Lower leg skin (tissue), 4 donors: ENCODE data around the gene TBX1. TPM values are rescaled to one million over a fixed set of nuclear protein-coding genes. Genes with fewer than 3 reads are reported as not detected.

ENCODE experiments used
- DNase-seq, 2 donors: peaks; one replicate each; pipeline ENCODE4 v3.0.0-alpha.2; 2019; ENCODE audit warnings: low spot score in 2 of 2
- H3K4me3 ChIP-seq: fragments of 200-600 bp; sonication (generic); 2 replicates; pipeline ENCODE4 v1.5.1; 2017; ENCODE audit warnings: mild to moderate bottlenecking, low read depth; ENCODE audit not compliant: poor library complexity, severe bottlenecking
- POLR2A ChIP-seq, 2 donors: fragments of 450-650 bp; IDR thresholded peaks; one replicate each; pipeline ENCODE4 v1.6.1; 2016 to 2017; ENCODE audit warnings: antibody characterized with exemption in 2 of 2, mild to moderate bottlenecking in 1 of 2, moderate library complexity in 1 of 2
- WGBS, 2 donors: methylation state at CpG; one replicate each; pipeline ENCODE4 v1.1.5; 2018; 5-methylcytosine and 5-hydroxymethylcytosine counted together
- intact Hi-C: fragments of 100-400 bp; cut with DNase I; formaldehyde crosslinking; loops from one replicate; pipeline ENCODE4 v1.15.0; 2023; ENCODE audit warnings: low total_unique reads
- total RNA-seq, 4 donors: library from RNA; depleted of rRNA; stranded (reverse); fragments of >200 nt; gene quantifications; one replicate each; pipeline ENCODE4 v1.1.0, GENCODE V29; 2016
- TF ChIP-seq, protein P1 (sequence below), 3 donors: fragments of 450-650 bp; IDR thresholded peaks; one replicate each; pipeline ENCODE4 v1.5.1; 2016; ENCODE audit warnings: antibody characterized with exemption in 3 of 3, mild to moderate bottlenecking in 3 of 3, moderate library complexity in 2 of 3

The TBX1 gene
- total RNA-seq, 4 donors from 2014 or later = 1.5 to 14.1 (median 4.9) TPM

DNA sequence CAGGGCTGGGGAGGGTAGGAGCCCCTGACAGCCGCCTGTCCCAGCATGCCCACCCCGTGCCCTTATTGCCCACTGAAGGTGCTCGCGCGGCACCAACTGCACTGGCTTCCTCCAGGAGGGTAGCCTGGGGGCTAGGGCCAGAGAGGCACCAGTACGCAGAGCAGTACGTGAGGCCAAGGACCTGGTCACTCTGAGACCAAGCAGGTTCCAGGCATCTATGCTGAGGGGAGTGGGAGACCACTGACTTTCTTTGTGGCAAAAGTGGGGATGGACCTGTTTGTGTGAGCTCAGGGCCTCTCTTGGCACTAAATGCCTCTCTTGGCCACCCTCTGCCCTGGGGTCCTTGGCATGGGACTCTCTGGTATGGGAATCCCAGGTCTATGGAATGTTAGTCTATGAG is 26.4 kb upstream of the TBX1 start:
- 92 to 95% methylated on average over 7 of the region's 7 CpGs for WGBS, 2 donors
- TF ChIP-seq POLR2A (IDR thresholded peaks at IDR 0.05) = no peak
- TF ChIP-seq, protein P1, sequence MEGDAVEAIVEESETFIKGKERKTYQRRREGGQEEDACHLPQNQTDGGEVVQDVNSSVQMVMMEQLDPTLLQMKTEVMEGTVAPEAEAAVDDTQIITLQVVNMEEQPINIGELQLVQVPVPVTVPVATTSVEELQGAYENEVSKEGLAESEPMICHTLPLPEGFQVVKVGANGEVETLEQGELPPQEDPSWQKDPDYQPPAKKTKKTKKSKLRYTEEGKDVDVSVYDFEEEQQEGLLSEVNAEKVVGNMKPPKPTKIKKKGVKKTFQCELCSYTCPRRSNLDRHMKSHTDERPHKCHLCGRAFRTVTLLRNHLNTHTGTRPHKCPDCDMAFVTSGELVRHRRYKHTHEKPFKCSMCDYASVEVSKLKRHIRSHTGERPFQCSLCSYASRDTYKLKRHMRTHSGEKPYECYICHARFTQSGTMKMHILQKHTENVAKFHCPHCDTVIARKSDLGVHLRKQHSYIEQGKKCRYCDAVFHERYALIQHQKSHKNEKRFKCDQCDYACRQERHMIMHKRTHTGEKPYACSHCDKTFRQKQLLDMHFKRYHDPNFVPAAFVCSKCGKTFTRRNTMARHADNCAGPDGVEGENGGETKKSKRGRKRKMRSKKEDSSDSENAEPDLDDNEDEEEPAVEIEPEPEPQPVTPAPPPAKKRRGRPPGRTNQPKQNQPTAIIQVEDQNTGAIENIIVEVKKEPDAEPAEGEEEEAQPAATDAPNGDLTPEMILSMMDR (IDR thresholded peaks at IDR 0.05) = no peak
- DNase-seq = no peak
- intact Hi-C loops = loop anchor here (5.0 kb wide), 1 partner anchor 183 kb away; no protein-coding TSS in a partner anchor
- H3K4me3 ChIP-seq = no peak overlapping the region

DNA sequence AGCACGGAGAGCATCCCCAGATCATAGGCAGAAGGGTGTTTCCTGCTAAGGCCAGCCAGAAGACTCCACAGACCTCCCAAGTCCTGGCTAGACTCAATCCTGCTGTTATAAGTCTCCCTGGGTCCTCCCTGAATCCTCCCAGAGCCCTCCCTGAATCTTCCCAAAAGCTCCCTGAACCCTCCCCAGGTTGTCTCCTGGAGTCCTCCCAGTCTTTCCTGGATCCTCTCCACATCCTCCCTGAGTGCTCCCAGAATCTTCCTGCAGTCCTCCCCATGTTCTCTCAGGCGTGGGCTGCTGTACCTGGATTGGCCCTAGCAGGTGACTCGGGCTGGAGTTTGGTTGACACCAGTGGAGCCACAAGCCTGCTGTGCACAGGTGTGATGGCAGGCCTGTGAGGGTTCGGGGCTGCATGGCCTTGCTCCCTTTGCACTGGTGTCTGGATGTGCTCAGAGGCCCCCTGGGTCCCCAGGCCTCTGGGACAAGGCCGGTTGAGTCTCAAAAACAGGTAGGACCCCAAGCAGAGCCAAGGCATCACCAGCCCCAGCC is 25.7 kb upstream of the TBX1 start:
- intact Hi-C loops = loop anchor here (5.0 kb wide), 1 partner anchor 182 kb away; no protein-coding TSS in a partner anchor
- TF ChIP-seq POLR2A (IDR thresholded peaks at IDR 0.05) = no peak
- TF ChIP-seq, protein P1 (IDR thresholded peaks at IDR 0.05) = no peak
- no peak for DNase-seq
- H3K4me3 ChIP-seq = no peak overlapping the region
- WGBS, 2 donors = 76 to 86% methylated on average over 3 to 4 of the region's 5 CpGs

DNA sequence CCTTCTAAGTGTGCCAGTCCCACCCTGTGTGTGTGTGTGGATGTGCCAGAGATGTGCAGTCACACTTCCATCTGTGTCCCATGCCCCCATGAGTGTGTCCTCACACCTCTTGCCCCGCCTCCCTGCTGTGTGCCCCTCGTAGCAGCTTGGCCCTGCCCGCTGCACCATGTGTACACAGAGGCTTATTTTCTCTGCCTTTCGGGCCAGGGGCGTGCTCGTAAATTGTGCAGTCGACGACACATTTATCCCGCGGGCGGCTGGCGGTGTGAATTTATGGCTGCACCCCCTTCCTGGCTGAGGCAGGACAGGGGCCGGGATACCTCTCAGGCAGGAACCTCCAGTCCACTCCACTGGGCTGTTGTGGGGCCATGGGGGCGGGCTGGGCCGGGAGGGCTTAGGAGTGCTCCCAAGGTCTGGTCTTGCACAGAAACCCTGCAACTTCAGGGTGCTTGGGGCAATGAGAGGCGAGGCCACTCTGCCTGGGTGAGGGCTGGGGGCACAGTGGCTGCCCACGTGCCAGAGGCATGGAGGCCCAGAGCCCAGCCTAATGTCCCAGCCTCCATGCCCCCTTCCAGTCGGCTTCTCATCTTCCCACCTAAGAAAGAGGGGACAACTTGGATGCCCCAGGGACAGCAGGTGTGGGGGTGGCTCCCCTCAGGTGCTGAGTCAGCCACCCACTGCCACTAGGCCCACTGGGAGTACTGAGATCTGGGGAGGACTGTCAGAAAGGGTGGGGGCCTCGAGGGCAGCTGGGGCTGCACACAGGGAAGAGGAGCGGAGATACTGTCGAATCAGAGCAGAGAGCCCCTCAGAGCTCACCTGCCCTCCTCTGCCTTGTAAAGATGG is 24.7 kb upstream of the TBX1 start:
- no peak overlapping the region for H3K4me3 ChIP-seq
- 84 to 87% methylated on average over 17 to 21 of the region's 21 CpGs for WGBS, 2 donors
- no peak for DNase-seq
- TF ChIP-seq, protein P1 (IDR thresholded peaks at IDR 0.05) = no peak
- TF ChIP-seq POLR2A (IDR thresholded peaks at IDR 0.05) = no peak
- intact Hi-C loops = no loop called here

DNA sequence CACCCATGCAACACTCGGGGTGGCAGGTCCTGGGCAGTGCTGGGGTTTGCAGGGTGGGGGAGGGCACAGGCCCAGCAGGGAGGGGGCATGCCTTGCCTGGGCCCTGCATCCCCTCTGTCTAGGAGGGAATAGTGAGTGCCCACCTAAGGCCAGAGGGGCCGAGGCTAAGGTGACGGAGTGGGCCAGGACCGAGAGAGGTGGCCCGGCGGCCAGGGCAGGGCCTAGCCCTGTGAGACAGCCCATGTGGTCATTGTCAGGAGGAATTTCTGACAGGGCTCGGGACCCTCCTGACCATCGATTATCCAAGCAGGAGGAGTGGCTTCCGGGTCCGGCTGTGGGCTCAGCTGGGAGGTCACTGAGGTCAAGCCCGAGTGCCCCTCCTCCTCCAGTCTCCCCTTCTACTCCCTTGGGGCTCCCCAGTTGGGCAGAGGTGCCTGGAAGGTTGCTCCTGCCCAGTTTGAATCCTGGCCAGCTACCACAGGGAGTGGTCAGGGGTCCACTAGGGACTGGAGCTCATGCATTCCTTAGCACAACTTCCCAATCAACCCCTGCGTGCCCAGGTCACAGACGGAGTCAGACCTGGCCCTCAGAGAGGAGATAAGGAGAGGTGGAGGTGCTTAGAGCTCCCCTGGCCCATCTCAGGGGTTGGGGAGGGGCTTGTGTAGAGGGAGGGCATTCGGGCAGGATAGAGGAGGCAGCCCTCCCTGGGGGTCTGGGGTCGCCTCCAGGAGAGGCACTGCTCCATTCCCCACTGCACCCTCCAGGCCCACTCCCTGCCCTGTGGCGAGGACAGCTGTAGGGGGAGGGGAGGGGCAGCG is 22.5 kb upstream of the TBX1 start:
- DNase-seq = no peak
- WGBS, 2 donors = 81 to 85% methylated on average over 15 to 16 of the region's 17 CpGs
- intact Hi-C loops = no loop called here

More for the DNA sequence above, 22.5 kb upstream of the TBX1 start:
- TF ChIP-seq POLR2A (IDR thresholded peaks at IDR 0.05) = no peak
- TF ChIP-seq, protein P1 (IDR thresholded peaks at IDR 0.05) = no peak
- H3K4me3 ChIP-seq = no peak overlapping the region
